Retinal pigment epithelial cell (primary cell): ENCODE results near the gene ZSWIM3.

ENCODE experiments used
- DNase-seq: peaks from one replicate; pipeline ENCODE4 v3.0.0-alpha.2; 2010; ENCODE audit warnings: low read depth
- H3K4me3 ChIP-seq: 2 replicates; pipeline ENCODE4 v1.5.1; 2011; ENCODE audit warnings: mild to moderate bottlenecking, low read length, control low read depth, moderate library complexity
- CTCF ChIP-seq: conservative IDR thresholded peaks from 2 replicates; pipeline ENCODE4 v1.5.1; 2011; ENCODE audit warnings: low read depth, low read length, control low read depth, inconsistent platforms

The ZSWIM3 gene

DNA sequence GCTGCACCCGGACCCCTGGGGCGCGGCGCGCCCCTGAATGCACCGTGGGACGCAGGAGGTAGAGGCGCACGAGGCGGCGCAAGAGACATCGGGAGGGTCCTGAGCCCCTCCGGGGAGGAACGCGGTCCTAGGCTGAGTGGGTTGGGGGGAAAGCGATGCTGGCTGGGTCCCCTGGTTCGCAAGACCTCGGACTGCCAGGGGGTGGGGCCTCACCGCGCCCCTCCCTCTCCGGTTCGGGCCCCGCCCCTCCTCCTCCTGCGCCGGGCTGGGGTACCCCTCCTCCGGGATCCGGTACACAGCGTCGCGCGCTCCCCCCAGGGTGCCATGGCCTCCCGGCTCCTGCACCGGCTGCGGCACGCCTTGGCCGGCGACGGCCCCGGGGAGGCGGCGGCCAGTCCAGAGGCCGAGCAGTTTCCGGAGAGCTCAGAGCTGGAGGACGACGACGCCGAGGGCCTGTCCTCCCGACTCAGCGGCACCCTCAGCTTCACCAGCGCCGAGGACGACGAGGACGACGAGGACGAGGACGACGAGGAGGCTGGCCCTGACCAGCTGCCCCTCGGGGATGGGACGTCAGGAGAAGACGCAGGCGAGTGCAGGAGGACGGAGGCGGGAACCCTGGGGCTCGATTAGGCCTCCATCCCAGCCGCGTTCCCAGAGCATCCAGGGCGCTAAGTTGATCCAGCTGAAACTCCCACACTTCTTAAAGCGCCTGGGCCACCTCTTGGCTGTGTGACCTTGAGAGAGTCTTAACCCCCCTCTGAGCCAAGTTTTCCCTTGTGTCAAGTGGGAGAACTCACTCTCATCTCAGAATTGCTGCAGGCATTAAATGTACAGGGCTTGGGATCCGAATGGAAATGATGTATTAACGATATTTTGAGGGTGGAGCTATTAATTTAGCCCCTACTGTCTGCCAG is 23.3 kb upstream of the ZSWIM3 start:
- TF ChIP-seq CTCF, result no peak
- peak overlapping the region; percentile 65 for H3K4me3 ChIP-seq
- DNase-seq, result no peak

GRCh38 chr20:45834797-45835161 is 22.6 kb upstream of the ZSWIM3 start:
- no peak for DNase-seq
- peak overlapping the region; percentile 65 for H3K4me3 ChIP-seq
- no peak for TF ChIP-seq CTCF

GRCh38 chr20:45835329-45835765 is 22.1 kb upstream of the ZSWIM3 start:
- H3K4me3 ChIP-seq, result no peak overlapping the region
- no peak for TF ChIP-seq CTCF
- DNase-seq, result no peak

GRCh38 chr20:45835825-45836224 is 21.6 kb upstream of the ZSWIM3 start:
- H3K4me3 ChIP-seq, result no peak overlapping the region
- TF ChIP-seq CTCF, result no peak
- no peak for DNase-seq

GRCh38 chr20:45836841-45837240 is 20.6 kb upstream of the ZSWIM3 start:
- no peak for TF ChIP-seq CTCF
- no peak overlapping the region for H3K4me3 ChIP-seq
- DNase-seq, result no peak

DNA sequence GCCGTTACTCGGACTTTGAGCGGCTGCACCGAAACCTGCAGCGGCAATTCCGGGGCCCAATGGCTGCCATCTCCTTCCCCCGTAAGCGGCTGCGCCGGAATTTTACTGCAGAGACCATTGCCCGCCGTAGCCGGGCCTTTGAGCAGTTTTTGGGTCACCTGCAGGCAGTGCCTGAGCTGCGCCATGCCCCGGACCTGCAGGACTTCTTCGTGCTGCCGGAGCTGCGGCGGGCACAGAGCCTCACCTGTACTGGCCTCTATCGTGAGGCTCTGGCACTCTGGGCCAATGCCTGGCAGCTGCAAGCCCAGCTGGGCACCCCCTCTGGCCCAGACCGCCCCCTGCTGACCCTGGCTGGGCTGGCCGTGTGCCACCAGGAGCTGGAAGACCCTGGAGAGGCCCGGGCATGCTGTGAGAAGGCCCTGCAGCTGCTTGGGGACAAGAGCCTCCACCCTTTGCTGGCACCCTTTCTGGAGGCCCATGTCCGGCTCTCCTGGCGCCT is 16.7 kb upstream of the ZSWIM3 start:
- no peak for TF ChIP-seq CTCF
- no peak for DNase-seq
- H3K4me3 ChIP-seq, result no peak overlapping the region

DNA sequence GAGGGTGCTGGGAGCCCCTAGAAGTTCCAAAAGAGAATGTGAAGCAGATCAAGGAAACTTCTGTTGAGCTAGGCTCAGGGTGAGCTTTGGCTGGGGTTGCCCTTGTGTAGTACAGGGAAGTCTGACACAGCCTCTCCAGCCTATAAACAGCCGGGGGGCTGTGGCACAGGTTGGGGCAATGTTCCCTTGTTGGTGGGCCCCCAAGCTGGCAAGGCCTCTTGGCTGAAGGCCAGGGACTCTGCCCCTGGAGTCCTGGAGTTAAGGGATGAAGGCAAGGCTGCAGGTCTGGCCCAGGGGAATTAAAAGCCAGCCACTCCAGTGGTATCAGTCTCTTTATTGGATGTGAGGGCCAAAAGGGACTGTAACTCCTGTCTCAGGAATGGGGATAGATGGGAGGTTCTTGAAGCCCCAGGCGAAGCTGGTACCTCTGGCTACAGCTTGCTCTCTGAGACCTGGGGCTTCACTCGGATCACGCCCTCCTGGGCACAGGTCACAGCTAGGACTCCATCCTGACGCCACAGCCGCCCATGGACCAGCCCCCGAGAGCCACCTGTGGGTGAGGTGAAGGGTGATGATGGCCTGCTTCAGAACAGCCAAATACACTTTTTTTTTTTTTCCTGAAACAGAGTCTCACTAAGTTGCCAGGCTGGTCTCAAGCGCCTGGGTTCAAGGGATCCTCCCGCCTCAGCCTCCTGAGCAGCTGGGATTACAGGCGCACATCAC is 15.8 kb upstream of the ZSWIM3 start:
- DNase-seq, result no peak
- no peak for TF ChIP-seq CTCF
- no peak overlapping the region for H3K4me3 ChIP-seq
